Adipocyte (in vitro differentiated cells): Measurements from ENCODE around the gene IPCEF1.
"Not testable (repeated sequence)": the region's sequence is repeated elsewhere in the genome, so short reads cannot be mapped to it uniquely, and the experiment has no call there.

Source experiments
- DNase-seq: peaks from one replicate; pipeline ENCODE4 v3.0.0-alpha.2; 2015; ENCODE audit warnings: low read depth
- H3K27me3 ChIP-seq: replicated peaks from 2 replicates; pipeline ENCODE4 v1.7.0; 2013; ENCODE audit warnings: mild to moderate bottlenecking, low read length, moderate library complexity; ENCODE audit not compliant: control insufficient read depth, insufficient read depth
- H3K36me3 ChIP-seq: 2 replicates; pipeline ENCODE4 v1.7.0; 2013; ENCODE audit warnings: low read length, mild to moderate bottlenecking, moderate library complexity; ENCODE audit not compliant: control insufficient read depth, insufficient read depth, severe bottlenecking
- H3K4me1 ChIP-seq: 2 replicates; pipeline ENCODE4 v1.7.0; 2013; ENCODE audit warnings: mild to moderate bottlenecking, low read length, moderate library complexity; ENCODE audit not compliant: control insufficient read depth, insufficient read depth
- H3K4me3 ChIP-seq: 2 replicates; pipeline ENCODE4 v1.7.0; 2013; ENCODE audit warnings: mild to moderate bottlenecking, low read length, moderate library complexity
- H3K9ac ChIP-seq: 2 replicates; pipeline ENCODE4 v1.7.0; 2013; ENCODE audit warnings: mild to moderate bottlenecking, low read length, moderate library complexity
- H3K9me3 ChIP-seq: 2 replicates; pipeline ENCODE4 v1.7.0; 2013; ENCODE audit warnings: mild to moderate bottlenecking, low read length, moderate library complexity; ENCODE audit not compliant: control insufficient read depth

The IPCEF1 gene

GRCh38 chr6:154209555-154209954 lies 147.0 kb downstream of the IPCEF1 start:
- H3K27me3 ChIP-seq = no peaks in the 10 kb centered on the region
- H3K4me1 ChIP-seq = no peaks in the 10 kb centered on the region
- no peak overlapping the region for H3K4me3 ChIP-seq
- DNase-seq = no peak
- no peak overlapping the region for H3K9ac ChIP-seq
- H3K36me3 ChIP-seq = no peaks in the 10 kb centered on the region
- H3K9me3 ChIP-seq = no peaks in the 10 kb centered on the region

GRCh38 chr6:154206996-154207395 lies 149.6 kb downstream of the IPCEF1 start:
- H3K27me3 ChIP-seq = no peaks in the 10 kb centered on the region
- DNase-seq = no peak
- no peaks in the 10 kb centered on the region for H3K9me3 ChIP-seq
- H3K4me3 ChIP-seq = no peak overlapping the region
- no peak overlapping the region for H3K9ac ChIP-seq
- H3K36me3 ChIP-seq = no peaks in the 10 kb centered on the region
- no peaks in the 10 kb centered on the region for H3K4me1 ChIP-seq

- Histone ChIP-seq H3K27me3 (no peaks in the 10 kb centered on the region), H3K9ac (no peak overlapping the region), H3K4me1 (no peaks in the 10 kb centered on the region), H3K36me3 (no peaks in the 10 kb centered on the region), H3K4me3 (no peak overlapping the region), H3K9me3 (no peaks in the 10 kb centered on the region)
- DNase-seq = no peak
These were observed 150.5 kb downstream of the IPCEF1 start for GRCh38 chr6:154206141-154206540.

GRCh38 chr6:154202958-154203357 lies 153.6 kb downstream of the IPCEF1 start:
- H3K27me3 ChIP-seq = no peaks in the 10 kb centered on the region
- no peaks in the 10 kb centered on the region for H3K9me3 ChIP-seq
- H3K4me3 ChIP-seq = no peak overlapping the region
- H3K36me3 ChIP-seq = no peaks in the 10 kb centered on the region
- no peak for DNase-seq
- H3K4me1 ChIP-seq = no peaks in the 10 kb centered on the region
- H3K9ac ChIP-seq = no peak overlapping the region

- Histone ChIP-seq H3K4me3 (no peak overlapping the region), H3K36me3 (no peaks in the 10 kb centered on the region), H3K4me1 (peaks cover 4% of the 10 kb centered on the region), H3K9ac (no peak overlapping the region), H3K27me3 (no peaks in the 10 kb centered on the region), H3K9me3 (no peaks in the 10 kb centered on the region)
- DNase-seq = no peak
These were observed 154.3 kb downstream of the IPCEF1 start for GRCh38 chr6:154202339-154202738.

DNA sequence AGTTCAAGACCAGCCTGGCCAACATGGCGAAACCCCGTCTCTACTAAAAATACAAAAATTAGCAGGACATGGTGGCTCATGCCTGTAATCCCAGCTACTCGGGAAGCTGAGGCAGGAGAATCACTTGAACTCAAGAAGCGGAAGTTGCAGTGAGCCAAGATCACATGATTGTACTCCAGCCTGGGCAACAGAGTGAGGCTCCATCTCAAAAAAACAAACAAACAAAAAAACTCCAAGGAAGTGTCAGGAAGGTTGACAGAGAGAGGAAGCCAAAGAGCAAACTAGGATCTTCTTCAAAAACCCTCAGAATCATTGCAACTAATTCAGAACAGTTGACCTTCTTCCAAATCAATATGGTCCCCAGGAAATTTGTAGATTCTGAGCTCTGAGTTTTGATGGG lies 154.9 kb downstream of the IPCEF1 start:
- not testable (repeated sequence) for DNase-seq, H3K9ac ChIP-seq, H3K36me3 ChIP-seq, H3K4me3 ChIP-seq, H3K9me3 ChIP-seq, H3K27me3 ChIP-seq
- peaks cover 10% of the 10 kb centered on the region for H3K4me1 ChIP-seq

DNA sequence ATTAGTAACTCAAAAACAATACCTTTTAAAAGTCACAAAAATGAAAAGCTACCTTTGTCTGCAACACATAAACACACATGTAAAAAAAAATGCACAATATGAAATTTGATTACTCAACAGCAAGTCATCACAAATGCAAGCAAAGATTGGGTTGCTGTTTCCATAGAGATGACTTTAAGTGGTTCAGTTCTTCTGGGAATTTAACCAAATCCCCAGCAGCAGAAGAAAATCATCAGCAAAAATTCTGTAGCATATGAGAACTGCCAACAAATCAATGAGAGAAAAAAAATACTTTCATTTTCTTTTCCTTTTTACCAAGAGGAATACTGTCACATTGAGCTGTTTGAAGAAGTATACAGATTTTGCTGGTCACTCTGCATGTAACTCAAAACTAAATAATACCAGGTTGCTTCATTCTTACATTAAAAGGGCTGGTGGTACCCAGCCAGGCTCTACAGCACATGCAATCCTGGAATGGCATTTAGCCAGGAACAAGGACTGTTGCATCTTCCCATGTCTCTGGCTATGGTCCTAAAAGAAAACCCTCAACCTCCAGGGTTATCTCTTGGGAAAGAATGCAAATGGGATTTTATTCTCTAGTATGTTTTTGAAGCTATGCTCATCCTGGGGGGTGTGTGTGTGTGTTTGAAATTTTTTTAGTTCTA lies 159.3 kb downstream of the IPCEF1 start:
- Histone ChIP-seq H3K27me3 (no peaks in the 10 kb centered on the region), H3K9ac (no peak overlapping the region), H3K9me3 (no peaks in the 10 kb centered on the region), H3K4me3 (peak overlapping the region; percentile 64), H3K36me3 (no peaks in the 10 kb centered on the region), H3K4me1 (peaks cover 10% of the 10 kb centered on the region)
- DNase-seq = peak; percentile 84

- DNase-seq = no peak
- H3K27me3 ChIP-seq = no peaks in the 10 kb centered on the region
These were observed 160.2 kb downstream of the IPCEF1 start for GRCh38 chr6:154196333-154196885.

DNA sequence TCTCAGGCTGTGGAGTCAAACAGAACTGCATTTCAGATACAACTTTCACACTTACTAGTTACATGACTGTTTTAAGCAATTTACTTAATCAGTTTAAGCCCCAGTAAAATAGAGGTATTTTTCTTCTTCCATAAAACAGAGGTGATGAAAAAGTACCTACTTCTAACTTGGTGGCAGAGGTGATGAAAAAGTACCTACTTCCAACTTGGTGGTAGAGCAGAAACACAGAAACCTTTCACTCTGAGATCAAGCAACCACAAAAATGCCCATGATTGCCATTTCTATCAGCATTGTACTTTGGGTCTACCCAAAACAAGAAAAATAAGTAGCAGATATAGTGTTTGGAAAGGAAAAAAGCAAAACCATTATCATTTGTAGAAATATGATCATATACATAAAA lies 168.9 kb downstream of the IPCEF1 start:
- Histone ChIP-seq H3K27me3 (no peaks in the 10 kb centered on the region), H3K4me3 (no peak overlapping the region), H3K36me3 (no peaks in the 10 kb centered on the region), H3K9me3 (no peaks in the 10 kb centered on the region), H3K9ac (no peak overlapping the region), H3K4me1 (no peaks in the 10 kb centered on the region)
- no peak for DNase-seq

More at GRCh38 chr6:154196333-154196885, 160.2 kb downstream of the IPCEF1 start:
- no peak overlapping the region for H3K9ac ChIP-seq
- H3K36me3 ChIP-seq = no peaks in the 10 kb centered on the region
- H3K9me3 ChIP-seq = no peaks in the 10 kb centered on the region
- H3K4me3 ChIP-seq = no peak overlapping the region
- peaks cover 10% of the 10 kb centered on the region for H3K4me1 ChIP-seq

- no peak for DNase-seq
- Histone ChIP-seq H3K27me3 (no peaks in the 10 kb centered on the region), H3K36me3 (no peaks in the 10 kb centered on the region), H3K9ac (no peak overlapping the region), H3K4me1 (no peaks in the 10 kb centered on the region), H3K4me3 (no peak overlapping the region), H3K9me3 (no peaks in the 10 kb centered on the region)
These were observed 169.4 kb downstream of the IPCEF1 start for GRCh38 chr6:154187203-154187602.

GRCh38 chr6:154179434-154179833 lies 177.2 kb downstream of the IPCEF1 start:
- H3K4me1 ChIP-seq = no peaks in the 10 kb centered on the region
- H3K4me3 ChIP-seq = no peak overlapping the region
- H3K27me3 ChIP-seq = no peaks in the 10 kb centered on the region
- no peak for DNase-seq
- no peaks in the 10 kb centered on the region for H3K9me3 ChIP-seq
- H3K9ac ChIP-seq = no peak overlapping the region
- no peaks in the 10 kb centered on the region for H3K36me3 ChIP-seq

DNA sequence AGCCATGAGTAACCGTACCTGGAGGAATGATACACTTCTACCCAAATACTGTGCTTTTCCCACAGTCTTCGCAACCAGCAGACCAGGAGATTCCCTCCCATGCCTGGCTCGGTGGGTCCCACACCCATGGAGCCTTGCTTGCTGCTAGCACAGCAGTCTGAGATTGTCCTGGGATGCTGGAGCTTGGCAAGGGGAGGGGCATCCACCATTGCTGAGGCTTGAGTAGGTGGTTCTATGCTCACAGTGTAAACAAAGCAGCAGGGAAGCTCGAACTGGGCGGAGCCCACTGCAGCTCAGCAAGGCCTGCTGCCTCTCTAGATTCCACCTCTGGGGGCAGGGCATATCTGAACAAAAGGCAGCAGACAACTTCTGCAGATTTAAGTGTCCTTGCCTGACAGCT lies 184.2 kb downstream of the IPCEF1 start:
- not testable (repeated sequence) for DNase-seq, H3K4me1 ChIP-seq, H3K4me3 ChIP-seq, H3K9ac ChIP-seq, H3K27me3 ChIP-seq, H3K36me3 ChIP-seq, H3K9me3 ChIP-seq
